HUES6 (cell line): Measurements from ENCODE around the gene MAP3K5.

Experiments used
- H3K27ac ChIP-seq: 2 replicates; pipeline ENCODE4 v1.7.0; 2013; ENCODE audit warnings: low read depth, mild to moderate bottlenecking, low read length, inconsistent platforms
- H3K27me3 ChIP-seq: 2 replicates; pipeline ENCODE4 v1.6.1; 2013; ENCODE audit warnings: low read length; ENCODE audit not compliant: control insufficient read depth, insufficient read depth
- H3K36me3 ChIP-seq: 2 replicates; pipeline ENCODE4 v1.6.1; 2013; ENCODE audit warnings: low read length; ENCODE audit not compliant: control insufficient read depth, insufficient read depth
- H3K4me1 ChIP-seq: 2 replicates; pipeline ENCODE4 v1.6.1; 2013; ENCODE audit warnings: low read length; ENCODE audit not compliant: control insufficient read depth, insufficient read depth
- H3K4me3 ChIP-seq: 2 replicates; pipeline ENCODE4 v1.5.1; 2013; ENCODE audit warnings: low read depth, low read length
- H3K9ac ChIP-seq: one replicate; pipeline ENCODE4 v1.6.1; 2013; ENCODE audit warnings: mild to moderate bottlenecking, low read length
- H3K9me3 ChIP-seq: 2 replicates; pipeline ENCODE4 v1.6.1; 2013; ENCODE audit warnings: low read depth, low read length; ENCODE audit not compliant: control insufficient read depth, insufficient read depth

MAP3K5 gene

GRCh38 chr6:136571065-136571464, 221.2 kb downstream of the MAP3K5 start:
- Histone ChIP-seq H3K27ac (no peak overlapping the region), H3K4me1 (peaks cover 3% of the 10 kb centered on the region; the same call in 1 of the 2 replicates), H3K9ac (no peak overlapping the region), H3K36me3 (no peaks in the 10 kb centered on the region), H3K9me3 (peaks cover 19% of the 10 kb centered on the region; the same call in 1 of the 2 replicates), H3K27me3 (no peaks in the 10 kb centered on the region), H3K4me3 (no peak overlapping the region)

GRCh38 chr6:136568129-136568528, 224.1 kb downstream of the MAP3K5 start:
- H3K9ac ChIP-seq: no peak overlapping the region
- peaks cover 3% of the 10 kb centered on the region; the same call in 1 of the 2 replicates for H3K4me1 ChIP-seq
- no peak overlapping the region for H3K27ac ChIP-seq
- no peaks in the 10 kb centered on the region for H3K27me3 ChIP-seq
- H3K36me3 ChIP-seq: no peaks in the 10 kb centered on the region
- peaks cover 19% of the 10 kb centered on the region; the same call in 1 of the 2 replicates for H3K9me3 ChIP-seq
- no peak overlapping the region for H3K4me3 ChIP-seq

- H3K4me3 ChIP-seq: no peak overlapping the region
- no peaks in the 10 kb centered on the region for H3K27me3 ChIP-seq
- no peak overlapping the region for H3K27ac ChIP-seq
- peaks cover 3% of the 10 kb centered on the region; the same call in 1 of the 2 replicates for H3K4me1 ChIP-seq
- no peaks in the 10 kb centered on the region for H3K36me3 ChIP-seq
- H3K9me3 ChIP-seq: peaks cover 19% of the 10 kb centered on the region; the same call in 1 of the 2 replicates
- no peak overlapping the region for H3K9ac ChIP-seq
Measured at GRCh38 chr6:136567688-136568087, 224.6 kb downstream of the MAP3K5 start.

GRCh38 chr6:136566851-136567250, 225.4 kb downstream of the MAP3K5 start:
- Histone ChIP-seq H3K9ac (no peak overlapping the region), H3K27me3 (no peaks in the 10 kb centered on the region), H3K4me1 (peaks cover 3% of the 10 kb centered on the region; the same call in 1 of the 2 replicates), H3K27ac (no peak overlapping the region), H3K4me3 (no peak overlapping the region), H3K9me3 (peaks cover 19% of the 10 kb centered on the region; the same call in 1 of the 2 replicates), H3K36me3 (no peaks in the 10 kb centered on the region)

- Histone ChIP-seq H3K4me3 (no peak overlapping the region), H3K4me1 (peaks cover 3% of the 10 kb centered on the region; the same call in 1 of the 2 replicates), H3K27me3 (no peaks in the 10 kb centered on the region), H3K9ac (no peak overlapping the region), H3K27ac (no peak overlapping the region), H3K9me3 (peaks cover 14% of the 10 kb centered on the region; the same call in 1 of the 2 replicates), H3K36me3 (no peaks in the 10 kb centered on the region)
Measured at GRCh38 chr6:136566007-136566487, 226.2 kb downstream of the MAP3K5 start.

GRCh38 chr6:136564180-136564579, 228.1 kb downstream of the MAP3K5 start:
- H3K27ac ChIP-seq: no peak overlapping the region
- no peaks in the 10 kb centered on the region for H3K27me3 ChIP-seq
- no peak overlapping the region for H3K9ac ChIP-seq
- no peaks in the 10 kb centered on the region for H3K9me3 ChIP-seq
- no peak overlapping the region for H3K4me3 ChIP-seq
- peaks cover 3% of the 10 kb centered on the region; the same call in 1 of the 2 replicates for H3K4me1 ChIP-seq
- no peaks in the 10 kb centered on the region for H3K36me3 ChIP-seq

GRCh38 chr6:136563386-136564152, 228.7 kb downstream of the MAP3K5 start:
- Histone ChIP-seq H3K27me3 (no peaks in the 10 kb centered on the region), H3K36me3 (no peaks in the 10 kb centered on the region), H3K4me1 (no peaks in the 10 kb centered on the region), H3K9me3 (no peaks in the 10 kb centered on the region), H3K4me3 (no peak overlapping the region), H3K9ac (no peak overlapping the region), H3K27ac (no peak overlapping the region)

GRCh38 chr6:136562211-136562610, 230.1 kb downstream of the MAP3K5 start:
- no peak overlapping the region for H3K4me3 ChIP-seq
- H3K9ac ChIP-seq: no peak overlapping the region
- no peaks in the 10 kb centered on the region for H3K36me3 ChIP-seq
- no peak overlapping the region for H3K27ac ChIP-seq
- no peaks in the 10 kb centered on the region for H3K27me3 ChIP-seq
- no peaks in the 10 kb centered on the region for H3K9me3 ChIP-seq
- no peaks in the 10 kb centered on the region for H3K4me1 ChIP-seq

- no peaks in the 10 kb centered on the region for H3K36me3 ChIP-seq
- H3K4me3 ChIP-seq: no peak overlapping the region
- H3K27me3 ChIP-seq: peaks cover 61% of the 10 kb centered on the region
- no peak overlapping the region for H3K27ac ChIP-seq
- peaks cover 6% of the 10 kb centered on the region; the same call in 1 of the 2 replicates for H3K4me1 ChIP-seq
- H3K9me3 ChIP-seq: no peaks in the 10 kb centered on the region
- no peak overlapping the region for H3K9ac ChIP-seq
Measured at GRCh38 chr6:136553166-136553787, 239.0 kb downstream of the MAP3K5 start.

- H3K9ac ChIP-seq: no peak overlapping the region
- H3K4me1 ChIP-seq: peaks cover 6% of the 10 kb centered on the region; the same call in 1 of the 2 replicates
- H3K9me3 ChIP-seq: no peaks in the 10 kb centered on the region
- no peak overlapping the region for H3K4me3 ChIP-seq
- H3K27ac ChIP-seq: no peak overlapping the region
- H3K36me3 ChIP-seq: no peaks in the 10 kb centered on the region
- peaks cover 61% of the 10 kb centered on the region for H3K27me3 ChIP-seq
Measured at GRCh38 chr6:136552054-136552453, 240.2 kb downstream of the MAP3K5 start.

GRCh38 chr6:136551103-136551502, 241.2 kb downstream of the MAP3K5 start:
- Histone ChIP-seq H3K36me3 (no peaks in the 10 kb centered on the region), H3K27ac (no peak overlapping the region), H3K9ac (no peak overlapping the region), H3K9me3 (no peaks in the 10 kb centered on the region), H3K4me3 (peak overlapping the region; percentile 83), H3K27me3 (peaks cover 61% of the 10 kb centered on the region), H3K4me1 (peaks cover 11% of the 10 kb centered on the region)
